MM.1S (cell line): ENCODE measurements around the gene RERE.

Source experiments
- DNase-seq: peaks from one replicate; pipeline ENCODE4 v3.0.0-alpha.2; 2015
- H2AFZ ChIP-seq: fragments of 300-600 bp; sonication (generic); 2 replicates; pipeline ENCODE4 v1.6.0; 2016; ENCODE audit warnings: antibody characterized with exemption, low read length
- H3F3A ChIP-seq: fragments of 300-600 bp; sonication (generic); 2 replicates; pipeline ENCODE4 v1.6.1; 2016; ENCODE audit warnings: mild to moderate bottlenecking, antibody characterized with exemption, low read length, moderate library complexity, mixed read lengths; ENCODE audit not compliant: insufficient read depth
- H3K27ac ChIP-seq: fragments of 300-600 bp; sonication (generic); 2 replicates; pipeline ENCODE4 v1.5.1; 2016; ENCODE audit warnings: mild to moderate bottlenecking, low read length
- H3K27me3 ChIP-seq: fragments of 300-600 bp; sonication (generic); replicated peaks from 2 replicates; pipeline ENCODE4 v1.6.0; 2016; ENCODE audit warnings: low read length; ENCODE audit not compliant: insufficient read depth
- H3K36me3 ChIP-seq: fragments of 300-600 bp; sonication (generic); replicated peaks from 2 replicates; pipeline ENCODE4 v1.6.1; 2016; ENCODE audit warnings: mild to moderate bottlenecking, low read length, mixed read lengths; ENCODE audit not compliant: insufficient read depth
- H3K4me1 ChIP-seq: fragments of 300-600 bp; sonication (generic); 2 replicates; pipeline ENCODE4 v1.6.1; 2016; ENCODE audit warnings: low read length, mixed read lengths
- H3K4me2 ChIP-seq: fragments of 300-600 bp; sonication (generic); 2 replicates; pipeline ENCODE4 v1.6.0; 2016; ENCODE audit warnings: low read depth, low read length
- H3K4me3 ChIP-seq: fragments of 300-600 bp; sonication (generic); 2 replicates; pipeline ENCODE4 v1.5.1; 2016; ENCODE audit warnings: low read length, mixed read lengths
- H3K79me2 ChIP-seq: fragments of 300-600 bp; sonication (generic); 2 replicates; pipeline ENCODE4 v1.6.1; 2016; ENCODE audit warnings: mixed run types, low read length, mixed read lengths
- H3K9ac ChIP-seq: fragments of 300-600 bp; sonication (generic); 2 replicates; pipeline ENCODE4 v1.6.1; 2016; ENCODE audit warnings: low read length, mixed read lengths
- H3K9me2 ChIP-seq: fragments of 300-600 bp; sonication (generic); replicated peaks from 2 replicates; pipeline ENCODE4 v1.6.1; 2016; ENCODE audit warnings: mild to moderate bottlenecking, low read length, mixed read lengths; ENCODE audit not compliant: insufficient read depth
- H3K9me3 ChIP-seq: fragments of 300-600 bp; sonication (generic); replicated peaks from 2 replicates; pipeline ENCODE4 v1.6.1; 2016; ENCODE audit warnings: mild to moderate bottlenecking, low read length, mixed read lengths; ENCODE audit not compliant: insufficient read depth
- H4K20me1 ChIP-seq: fragments of 300-600 bp; sonication (generic); 2 replicates; pipeline ENCODE4 v1.6.1; 2016; ENCODE audit warnings: mild to moderate bottlenecking, low read length, moderate library complexity, mixed read lengths; ENCODE audit not compliant: insufficient read depth
- CTCF ChIP-seq: fragments of 300-600 bp; sonication (generic); IDR thresholded peaks from 2 replicates; pipeline ENCODE4 v1.5.1; 2016; ENCODE audit warnings: antibody characterized with exemption, low read length, mixed read lengths
- EZH2 ChIP-seq: fragments of 300-600 bp; sonication (generic); optimal IDR thresholded peaks from 2 replicates; pipeline ENCODE3; 2017; ENCODE audit warnings: low read depth, mild to moderate bottlenecking, antibody characterized with exemption, low read length, mixed read lengths
- EZH2phosphoT487 ChIP-seq: fragments of 300-600 bp; sonication (generic); IDR thresholded peaks from 2 replicates; pipeline ENCODE4 v1.6.1; 2018; ENCODE audit warnings: antibody characterized with exemption, low read length

Gene RERE

GRCh38 chr1:8711873-8712412 lies 105.5 kb downstream of the RERE start:
- peak; percentile 58 for DNase-seq
- Histone ChIP-seq H3K9ac (peak overlapping the region; percentile 55; the same call in 1 of the 2 replicates), H3K79me2 (peaks cover 6% of the 10 kb centered on the region; the same call in 1 of the 2 replicates), H3K4me1 (peaks cover 18% of the 10 kb centered on the region), H3K4me2 (peak overlapping the region; percentile 79), H3K9me2 (no peaks in the 10 kb centered on the region), H3K4me3 (peak overlapping the region; percentile 47), H3K27ac (peak overlapping the region; percentile 76), H3K27me3 (no peaks in the 10 kb centered on the region), H3K36me3 (no peaks in the 10 kb centered on the region), H2AFZ (peak overlapping the region; percentile 29), H3F3A (peaks cover 20% of the 10 kb centered on the region), H3K9me3 (no peaks in the 10 kb centered on the region), H4K20me1 (no peaks in the 10 kb centered on the region)
- no peak for TF ChIP-seq EZH2
- no peak for TF ChIP-seq EZH2phosphoT487
- no peak for TF ChIP-seq CTCF

GRCh38 chr1:8711151-8711550 lies 106.3 kb downstream of the RERE start:
- Histone ChIP-seq H3F3A (peaks cover 20% of the 10 kb centered on the region), H2AFZ (no peak overlapping the region), H3K4me2 (no peak overlapping the region), H3K4me3 (no peak overlapping the region), H3K79me2 (peaks cover 6% of the 10 kb centered on the region; the same call in 1 of the 2 replicates), H3K9me2 (no peaks in the 10 kb centered on the region), H3K9ac (no peak overlapping the region), H3K27ac (no peak overlapping the region), H3K9me3 (no peaks in the 10 kb centered on the region), H3K36me3 (no peaks in the 10 kb centered on the region), H4K20me1 (no peaks in the 10 kb centered on the region), H3K27me3 (no peaks in the 10 kb centered on the region), H3K4me1 (peaks cover 18% of the 10 kb centered on the region)
- TF ChIP-seq EZH2 (no peak), CTCF (no peak)
- DNase-seq: no peak

- peaks cover 36% of the 10 kb centered on the region for H3K4me1 ChIP-seq
- H3K27ac ChIP-seq: no peak overlapping the region
Measured at GRCh38 chr1:8708259-8708658, 109.2 kb downstream of the RERE start.

More at GRCh38 chr1:8708259-8708658, 109.2 kb downstream of the RERE start:
- Histone ChIP-seq H3K36me3 (no peaks in the 10 kb centered on the region), H3K9me3 (no peaks in the 10 kb centered on the region), H3K9ac (no peak overlapping the region), H4K20me1 (no peaks in the 10 kb centered on the region), H3F3A (peaks cover 36% of the 10 kb centered on the region), H3K79me2 (peaks cover 6% of the 10 kb centered on the region; the same call in 1 of the 2 replicates), H3K4me2 (no peak overlapping the region), H3K27me3 (no peaks in the 10 kb centered on the region), H2AFZ (no peak overlapping the region), H3K9me2 (no peaks in the 10 kb centered on the region), H3K4me3 (no peak overlapping the region)
- TF ChIP-seq EZH2 (no peak), EZH2phosphoT487 (no peak), CTCF (no peak)
- no peak for DNase-seq
